ENCODE results near the gene SACS. TPM values are rescaled to one million over a fixed set of nuclear protein-coding genes. Genes with fewer than 3 reads are reported as not detected.
A peak's percentile ranks its signal among the peaks of the same experiment; 100 is the strongest.
"Not testable (repeated sequence)": the region's sequence is repeated elsewhere in the genome, so short reads cannot be mapped to it uniquely, and the experiment has no call there.

The SACS gene
- total and polyA plus RNA-seq, 2 experiments from 2014 or later, result 3.2 to 29.9 TPM

- H3K27me3 ChIP-seq, result no peaks in the 10 kb centered on the region
- H3K9me3 ChIP-seq (ENCODE audit: low read depth), result no peaks in the 10 kb centered on the region
- 79% methylated on average over 4 of the region's 4 CpGs for WGBS (ENCODE audit: low lambda C conversion rate, missing lambda C conversion rate)
- H3K27ac ChIP-seq, result no peak overlapping the region
- H3K4me2 ChIP-seq, result no peak overlapping the region
- no peak overlapping the region for H3K4me3 ChIP-seq
- no peak for TF ChIP-seq CTCF (IDR thresholded peaks at IDR 0.05; ENCODE audit: poor library complexity)
- no peak for TF ChIP-seq EZH2phosphoT487 (IDR thresholded peaks at IDR 0.05; ENCODE audit: low read depth, severe bottlenecking, unreplicated experiment)
- TF ChIP-seq EZH2 (IDR thresholded peaks at IDR 0.05; ENCODE audit: borderline replicate concordance), result no peak
- no peaks in the 10 kb centered on the region for H3K9me2 ChIP-seq (replicated peaks; ENCODE audit: insufficient read depth)
- no peak for DNase-seq (ENCODE audit: low spot score)
- no peaks in the 10 kb centered on the region for H4K20me1 ChIP-seq (ENCODE audit: insufficient read depth, poor library complexity, severe bottlenecking)
- H3K4me1 ChIP-seq (ENCODE audit: insufficient read depth), result no peaks in the 10 kb centered on the region
- no peak overlapping the region for H2AFZ ChIP-seq
- H3K79me2 ChIP-seq, result no peaks in the 10 kb centered on the region
- no peaks in the 10 kb centered on the region for H3K36me3 ChIP-seq (replicated peaks; ENCODE audit: insufficient read depth, low read depth)
These were observed 22.3 kb downstream of the SACS start for GRCh38 chr13:23411220-23411619.

- DNase-seq (ENCODE audit: low spot score), result no peak
- no peaks in the 10 kb centered on the region for H4K20me1 ChIP-seq (ENCODE audit: insufficient read depth, poor library complexity, severe bottlenecking)
- no peaks in the 10 kb centered on the region for H3K9me3 ChIP-seq (ENCODE audit: low read depth)
- H3K4me3 ChIP-seq, result no peak overlapping the region
- H2AFZ ChIP-seq, result no peak overlapping the region
- H3K4me2 ChIP-seq, result no peak overlapping the region
- 91% methylated on average over 5 of the region's 5 CpGs for WGBS (ENCODE audit: low lambda C conversion rate, missing lambda C conversion rate)
- no peaks in the 10 kb centered on the region for H3K36me3 ChIP-seq (replicated peaks; ENCODE audit: insufficient read depth, low read depth)
- H3K27me3 ChIP-seq, result no peaks in the 10 kb centered on the region
- no peak overlapping the region for H3K27ac ChIP-seq
- H3K9me2 ChIP-seq (replicated peaks; ENCODE audit: insufficient read depth), result no peaks in the 10 kb centered on the region
- H3K79me2 ChIP-seq, result no peaks in the 10 kb centered on the region
- no peaks in the 10 kb centered on the region for H3K4me1 ChIP-seq (ENCODE audit: insufficient read depth)
- TF ChIP-seq EZH2phosphoT487 (IDR thresholded peaks at IDR 0.05; ENCODE audit: low read depth, severe bottlenecking, unreplicated experiment), result no peak
- no peak for TF ChIP-seq EZH2 (IDR thresholded peaks at IDR 0.05; ENCODE audit: borderline replicate concordance)
- TF ChIP-seq CTCF (IDR thresholded peaks at IDR 0.05; ENCODE audit: poor library complexity), result no peak
These were observed 25.5 kb downstream of the SACS start for GRCh38 chr13:23408026-23408425.

- H3K9me3 ChIP-seq (ENCODE audit: low read depth); H3K4me3 ChIP-seq; H3K27me3 ChIP-seq; H3K79me2 ChIP-seq; H3K4me2 ChIP-seq; DNase-seq (ENCODE audit: low spot score); H3K36me3 ChIP-seq (replicated peaks; ENCODE audit: insufficient read depth, low read depth); H4K20me1 ChIP-seq (ENCODE audit: insufficient read depth, poor library complexity, severe bottlenecking); H3K4me1 ChIP-seq (ENCODE audit: insufficient read depth); H3K27ac ChIP-seq; H2AFZ ChIP-seq; H3K9me2 ChIP-seq (replicated peaks; ENCODE audit: insufficient read depth): not testable (repeated sequence)
- WGBS (ENCODE audit: low lambda C conversion rate, missing lambda C conversion rate), result 77% methylated on average over 2 of the region's 2 CpGs
These were observed 32.3 kb downstream of the SACS start for GRCh38 chr13:23401156-23401555.

GRCh38 chr13:23399347-23399746 is 34.2 kb downstream of the SACS start:
- Histone ChIP-seq H3K4me2 (peak overlapping the region; percentile 67), H3K4me1 (ENCODE audit: insufficient read depth) (no peaks in the 10 kb centered on the region), H3K27ac (peak overlapping the region; percentile 92), H3K4me3 (no peak overlapping the region), H2AFZ (peak overlapping the region; percentile 58), H4K20me1 (ENCODE audit: insufficient read depth, poor library complexity, severe bottlenecking) (no peaks in the 10 kb centered on the region), H3K79me2 (no peaks in the 10 kb centered on the region), H3K9me3 (ENCODE audit: low read depth) (no peaks in the 10 kb centered on the region), H3K9me2 (replicated peaks; ENCODE audit: insufficient read depth) (no peaks in the 10 kb centered on the region), H3K27me3 (no peaks in the 10 kb centered on the region), H3K36me3 (replicated peaks; ENCODE audit: insufficient read depth, low read depth) (no peaks in the 10 kb centered on the region)
- TF ChIP-seq CTCF (IDR thresholded peaks at IDR 0.05; ENCODE audit: poor library complexity), result no peak
- TF ChIP-seq EZH2phosphoT487 (IDR thresholded peaks at IDR 0.05; ENCODE audit: low read depth, severe bottlenecking, unreplicated experiment), result no peak
- TF ChIP-seq EZH2 (IDR thresholded peaks at IDR 0.05; ENCODE audit: borderline replicate concordance), result no peak
- peak; percentile 52 for DNase-seq (ENCODE audit: low spot score)
- 28% methylated on average over 6 of the region's 6 CpGs for WGBS (ENCODE audit: low lambda C conversion rate, missing lambda C conversion rate)

Measured in hepatocyte (in vitro differentiated cells).